ENCODE results near the gene SULF2.
"Not testable (repeated sequence)": the region's sequence is repeated elsewhere in the genome, so short reads cannot be mapped to it uniquely, and the experiment has no call there.

The SULF2 gene

GRCh38 chr20:47785311-47785853 is at the start of gene SULF2:
SULF2 (minus strand) TSS chr20:47785481; CDS start chr20:47757363, 28,118 bp downstream.
- Histone ChIP-seq H3K36me3 (ENCODE audit: control insufficient read depth in 1 of 2, insufficient read depth in 2 of 2, low read length in 2 of 2) (no peaks in the 10 kb centered on the region), H3K4me3 (ENCODE audit: low read depth in 1 of 2, low read length in 2 of 2) (peak within 1 kb of the TSS; percentile 76 to 79), H3K9me3 (ENCODE audit: control insufficient read depth in 1 of 2, low read length in 2 of 2) (no peaks in the 10 kb centered on the region), H3K27ac (ENCODE audit: low read depth, low read length) (peak within 1 kb of the TSS; percentile 65), H3K27me3 (ENCODE audit: control insufficient read depth in 1 of 2, insufficient read depth in 2 of 2, low read length in 2 of 2) (peaks cover 0 to 4% of the 10 kb centered on the region in 2 donors), H3K9ac (ENCODE audit: low read depth in 1 of 2, low read length in 2 of 2) (peak within 1 kb of the TSS; percentile 56 to 69), H3K4me1 (ENCODE audit: control insufficient read depth in 1 of 2, insufficient read depth in 2 of 2, low read length in 2 of 2) (peaks cover 24 to 32% of the 10 kb centered on the region in 2 donors)

GRCh38 chr20:47831675-47832074 is 46.4 kb upstream of the SULF2 start:
- H3K4me1 ChIP-seq (ENCODE audit: control insufficient read depth in 1 of 2, insufficient read depth in 2 of 2, low read length in 2 of 2); H3K4me3 ChIP-seq (ENCODE audit: low read depth in 1 of 2, low read length in 2 of 2); H3K27ac ChIP-seq (ENCODE audit: low read depth, low read length); H3K9me3 ChIP-seq (ENCODE audit: control insufficient read depth in 1 of 2, low read length in 2 of 2); H3K9ac ChIP-seq (ENCODE audit: low read depth in 1 of 2, low read length in 2 of 2); H3K27me3 ChIP-seq (ENCODE audit: control insufficient read depth in 1 of 2, insufficient read depth in 2 of 2, low read length in 2 of 2); H3K36me3 ChIP-seq (ENCODE audit: control insufficient read depth in 1 of 2, insufficient read depth in 2 of 2, low read length in 2 of 2): not testable (repeated sequence)

GRCh38 chr20:47826716-47827115 is 41.4 kb upstream of the SULF2 start:
- H3K27me3 ChIP-seq (ENCODE audit: control insufficient read depth in 1 of 2, insufficient read depth in 2 of 2, low read length in 2 of 2); H3K36me3 ChIP-seq (ENCODE audit: control insufficient read depth in 1 of 2, insufficient read depth in 2 of 2, low read length in 2 of 2); H3K9ac ChIP-seq (ENCODE audit: low read depth in 1 of 2, low read length in 2 of 2); H3K9me3 ChIP-seq (ENCODE audit: control insufficient read depth in 1 of 2, low read length in 2 of 2); H3K27ac ChIP-seq (ENCODE audit: low read depth, low read length); H3K4me3 ChIP-seq (ENCODE audit: low read depth in 1 of 2, low read length in 2 of 2); H3K4me1 ChIP-seq (ENCODE audit: control insufficient read depth in 1 of 2, insufficient read depth in 2 of 2, low read length in 2 of 2): not testable (repeated sequence)

DNA sequence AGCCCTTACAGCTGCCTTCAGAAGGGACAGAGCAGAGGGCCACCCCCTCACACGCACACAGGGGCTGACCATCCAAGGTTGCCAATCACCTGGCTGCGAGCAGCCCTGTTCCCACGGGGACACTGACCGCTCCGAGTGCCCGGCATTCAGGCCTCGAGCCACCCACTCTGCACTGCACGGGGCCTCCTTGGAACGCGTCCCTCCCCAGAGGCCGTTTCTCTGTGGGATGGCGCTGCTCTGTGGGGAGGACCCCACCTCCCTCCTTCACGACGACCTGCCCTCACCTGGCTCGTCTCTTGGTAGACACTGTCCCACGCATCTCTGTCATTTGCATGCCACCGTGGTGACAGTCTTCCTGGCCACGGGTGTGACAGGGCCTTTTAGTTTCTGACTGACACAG is 40.7 kb upstream of the SULF2 start:
- H3K9me3 ChIP-seq (ENCODE audit: control insufficient read depth in 1 of 2, low read length in 2 of 2); H3K9ac ChIP-seq (ENCODE audit: low read depth in 1 of 2, low read length in 2 of 2); H3K4me3 ChIP-seq (ENCODE audit: low read depth in 1 of 2, low read length in 2 of 2); H3K27ac ChIP-seq (ENCODE audit: low read depth, low read length); H3K36me3 ChIP-seq (ENCODE audit: control insufficient read depth in 1 of 2, insufficient read depth in 2 of 2, low read length in 2 of 2); H3K27me3 ChIP-seq (ENCODE audit: control insufficient read depth in 1 of 2, insufficient read depth in 2 of 2, low read length in 2 of 2); H3K4me1 ChIP-seq (ENCODE audit: control insufficient read depth in 1 of 2, insufficient read depth in 2 of 2, low read length in 2 of 2): not testable (repeated sequence)

- no peak overlapping the region for H3K27ac ChIP-seq (ENCODE audit: low read depth, low read length)
- H3K27me3 ChIP-seq (ENCODE audit: control insufficient read depth in 1 of 2, insufficient read depth in 2 of 2, low read length in 2 of 2) = peaks cover 0 to 3% of the 10 kb centered on the region in 2 donors
- H3K4me1 ChIP-seq (ENCODE audit: control insufficient read depth in 1 of 2, insufficient read depth in 2 of 2, low read length in 2 of 2) = no peaks in the 10 kb centered on the region
- H3K36me3 ChIP-seq (ENCODE audit: control insufficient read depth in 1 of 2, insufficient read depth in 2 of 2, low read length in 2 of 2) = no peaks in the 10 kb centered on the region
- H3K9ac ChIP-seq (ENCODE audit: low read depth in 1 of 2, low read length in 2 of 2) = no peak overlapping the region
- H3K9me3 ChIP-seq (ENCODE audit: control insufficient read depth in 1 of 2, low read length in 2 of 2) = no peaks in the 10 kb centered on the region
- H3K4me3 ChIP-seq (ENCODE audit: low read depth in 1 of 2, low read length in 2 of 2) = no peak overlapping the region
These were observed 39.9 kb upstream of the SULF2 start for GRCh38 chr20:47825011-47825762.

DNA sequence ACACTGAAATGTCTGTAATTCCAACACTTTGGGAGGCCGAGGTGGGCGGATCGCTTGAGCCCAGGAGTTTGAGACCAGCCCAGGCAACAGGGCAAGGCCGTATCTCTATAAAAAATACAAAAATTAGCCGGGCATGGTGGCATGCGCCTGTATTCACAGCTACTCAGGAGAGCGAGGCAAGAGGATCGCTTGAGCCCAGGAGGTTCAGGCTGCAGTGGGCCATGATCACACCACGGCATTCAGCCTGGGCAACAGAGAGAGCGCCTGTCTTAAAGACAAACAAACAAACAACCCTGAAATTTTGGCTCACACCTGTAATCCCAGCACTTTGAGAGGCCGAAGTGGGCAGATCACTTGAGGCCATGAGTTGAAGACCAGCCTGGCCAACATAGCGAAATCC is 38.7 kb upstream of the SULF2 start:
- H3K9me3 ChIP-seq (ENCODE audit: control insufficient read depth in 1 of 2, low read length in 2 of 2); H3K9ac ChIP-seq (ENCODE audit: low read depth in 1 of 2, low read length in 2 of 2); H3K36me3 ChIP-seq (ENCODE audit: control insufficient read depth in 1 of 2, insufficient read depth in 2 of 2, low read length in 2 of 2); H3K27me3 ChIP-seq (ENCODE audit: control insufficient read depth in 1 of 2, insufficient read depth in 2 of 2, low read length in 2 of 2); H3K27ac ChIP-seq (ENCODE audit: low read depth, low read length); H3K4me3 ChIP-seq (ENCODE audit: low read depth in 1 of 2, low read length in 2 of 2); H3K4me1 ChIP-seq (ENCODE audit: control insufficient read depth in 1 of 2, insufficient read depth in 2 of 2, low read length in 2 of 2): not testable (repeated sequence)

DNA sequence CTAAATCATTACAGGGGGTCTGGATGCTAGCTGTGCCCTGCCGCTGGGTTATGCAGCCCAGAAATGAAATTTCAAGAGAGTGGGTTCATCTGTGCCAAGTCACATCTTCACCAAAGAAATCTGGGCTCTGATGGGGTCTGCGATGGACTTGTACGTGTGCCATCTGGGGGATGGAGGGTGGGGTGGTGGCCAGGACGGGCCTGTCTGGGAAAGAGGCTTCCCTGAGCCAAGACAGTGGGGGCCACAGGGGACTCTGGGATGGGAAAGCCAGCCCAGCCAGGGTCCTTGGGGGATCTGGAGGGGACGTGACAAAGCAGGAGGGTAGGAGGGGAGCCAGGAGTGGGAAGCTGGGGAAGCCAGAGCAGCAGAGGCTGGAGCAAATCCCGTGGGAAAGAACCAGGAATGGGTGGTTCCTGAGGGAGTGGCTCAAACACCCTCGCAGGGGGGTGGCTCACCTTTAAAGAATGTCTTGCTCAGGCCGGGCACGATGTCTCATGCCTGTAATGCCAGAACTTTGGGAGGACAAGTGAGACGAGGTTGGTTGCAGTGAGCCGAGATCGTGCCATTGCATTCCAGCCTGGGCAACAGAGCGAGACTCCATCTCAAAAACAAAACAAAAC is 36.3 kb upstream of the SULF2 start:
- no peak overlapping the region for H3K27ac ChIP-seq (ENCODE audit: low read depth, low read length)
- no peak overlapping the region for H3K4me3 ChIP-seq (ENCODE audit: low read depth in 1 of 2, low read length in 2 of 2)
- no peak overlapping the region for H3K9ac ChIP-seq (ENCODE audit: low read depth in 1 of 2, low read length in 2 of 2)
- H3K9me3 ChIP-seq (ENCODE audit: control insufficient read depth in 1 of 2, low read length in 2 of 2) = no peaks in the 10 kb centered on the region
- H3K27me3 ChIP-seq (ENCODE audit: control insufficient read depth in 1 of 2, insufficient read depth in 2 of 2, low read length in 2 of 2) = peaks cover 0 to 8% of the 10 kb centered on the region in 2 donors
- H3K36me3 ChIP-seq (ENCODE audit: control insufficient read depth in 1 of 2, insufficient read depth in 2 of 2, low read length in 2 of 2) = no peaks in the 10 kb centered on the region
- H3K4me1 ChIP-seq (ENCODE audit: control insufficient read depth in 1 of 2, insufficient read depth in 2 of 2, low read length in 2 of 2) = no peaks in the 10 kb centered on the region

GRCh38 chr20:47818996-47819609 is 33.8 kb upstream of the SULF2 start:
- Histone ChIP-seq H3K36me3 (ENCODE audit: control insufficient read depth in 1 of 2, insufficient read depth in 2 of 2, low read length in 2 of 2) (no peaks in the 10 kb centered on the region), H3K4me1 (ENCODE audit: control insufficient read depth in 1 of 2, insufficient read depth in 2 of 2, low read length in 2 of 2) (no peaks in the 10 kb centered on the region), H3K9ac (ENCODE audit: low read depth in 1 of 2, low read length in 2 of 2) (no peak overlapping the region), H3K9me3 (ENCODE audit: control insufficient read depth in 1 of 2, low read length in 2 of 2) (no peaks in the 10 kb centered on the region), H3K27ac (ENCODE audit: low read depth, low read length) (no peak overlapping the region), H3K4me3 (ENCODE audit: low read depth in 1 of 2, low read length in 2 of 2) (no peak overlapping the region), H3K27me3 (ENCODE audit: control insufficient read depth in 1 of 2, insufficient read depth in 2 of 2, low read length in 2 of 2) (peaks cover 0 to 18% of the 10 kb centered on the region in 2 donors)

DNA sequence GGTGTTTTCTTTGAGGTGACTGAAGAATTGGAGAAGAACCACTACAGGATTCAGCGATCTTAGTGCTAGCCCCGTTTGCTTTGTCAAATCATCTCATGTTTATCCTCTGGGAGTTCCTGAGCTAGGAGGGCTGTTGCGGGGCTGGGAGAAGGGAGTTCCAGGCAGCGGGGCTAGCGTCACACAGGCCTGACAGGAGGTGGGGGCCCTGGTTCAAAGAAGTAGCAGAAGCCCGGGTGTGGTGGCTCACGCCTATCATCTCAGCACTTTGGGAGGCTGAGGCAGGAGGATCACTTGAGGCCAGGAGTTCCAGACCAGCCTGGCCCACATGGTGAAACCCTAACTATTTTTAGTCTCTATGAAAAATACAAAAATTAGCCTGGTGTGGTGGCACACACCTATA is 33.2 kb upstream of the SULF2 start:
- H3K9ac ChIP-seq (ENCODE audit: low read depth in 1 of 2, low read length in 2 of 2) = no peak overlapping the region
- peaks cover 0 to 15% of the 10 kb centered on the region in 2 donors for H3K27me3 ChIP-seq (ENCODE audit: control insufficient read depth in 1 of 2, insufficient read depth in 2 of 2, low read length in 2 of 2)
- no peaks in the 10 kb centered on the region for H3K4me1 ChIP-seq (ENCODE audit: control insufficient read depth in 1 of 2, insufficient read depth in 2 of 2, low read length in 2 of 2)
- no peaks in the 10 kb centered on the region for H3K36me3 ChIP-seq (ENCODE audit: control insufficient read depth in 1 of 2, insufficient read depth in 2 of 2, low read length in 2 of 2)
- no peak overlapping the region for H3K27ac ChIP-seq (ENCODE audit: low read depth, low read length)
- no peak overlapping the region for H3K4me3 ChIP-seq (ENCODE audit: low read depth in 1 of 2, low read length in 2 of 2)
- no peaks in the 10 kb centered on the region for H3K9me3 ChIP-seq (ENCODE audit: control insufficient read depth in 1 of 2, low read length in 2 of 2)

DNA sequence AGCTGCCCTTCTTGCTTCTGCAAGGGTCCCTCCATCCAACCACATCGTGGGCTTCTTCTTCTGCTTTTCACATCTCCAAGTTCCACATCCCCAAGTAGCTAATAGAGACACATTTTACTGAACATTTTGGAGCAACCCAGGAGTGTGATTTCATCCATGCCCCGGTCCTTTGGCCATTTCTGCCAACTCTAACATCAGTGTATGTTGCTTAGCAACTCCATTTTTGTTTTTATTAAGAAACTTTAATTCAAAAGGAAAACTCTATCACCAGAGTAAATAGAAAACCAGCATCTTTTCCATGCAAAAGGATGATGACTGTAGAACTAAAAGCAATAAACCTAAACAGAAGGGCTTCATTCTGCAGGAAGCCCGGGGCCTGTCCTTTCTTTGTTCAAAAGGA is 32.7 kb upstream of the SULF2 start:
- Histone ChIP-seq H3K36me3 (ENCODE audit: control insufficient read depth in 1 of 2, insufficient read depth in 2 of 2, low read length in 2 of 2) (no peaks in the 10 kb centered on the region), H3K4me3 (ENCODE audit: low read depth in 1 of 2, low read length in 2 of 2) (no peak overlapping the region), H3K27ac (ENCODE audit: low read depth, low read length) (no peak overlapping the region), H3K4me1 (ENCODE audit: control insufficient read depth in 1 of 2, insufficient read depth in 2 of 2, low read length in 2 of 2) (no peaks in the 10 kb centered on the region), H3K9ac (ENCODE audit: low read depth in 1 of 2, low read length in 2 of 2) (no peak overlapping the region), H3K27me3 (ENCODE audit: control insufficient read depth in 1 of 2, insufficient read depth in 2 of 2, low read length in 2 of 2) (peaks cover 0 to 15% of the 10 kb centered on the region in 2 donors), H3K9me3 (ENCODE audit: control insufficient read depth in 1 of 2, low read length in 2 of 2) (no peaks in the 10 kb centered on the region)
